Erythroblast (primary cell): ENCODE results near the gene ZC3H18.

Source experiments
- GATA1 ChIP-seq: IDR thresholded peaks from 2 replicates; pipeline ENCODE4 v1.6.1; 2011; ENCODE audit warnings: low read depth, mild to moderate bottlenecking, control low read depth, low read length, moderate library complexity
- POLR2A ChIP-seq: IDR thresholded peaks from 2 replicates; pipeline ENCODE4 v1.6.1; 2011; ENCODE audit warnings: mild to moderate bottlenecking, low read length

- TF ChIP-seq POLR2A (no peak), GATA1 (no peak)
Observed at GRCh38 chr16:88673716-88674379, 103.6 kb downstream of the ZC3H18 start.
